HG03439 (cell line): Measurements from ENCODE around the gene MIOX.
"Not testable (repeated sequence)": the region's sequence is repeated elsewhere in the genome, so short reads cannot be mapped to it uniquely, and the experiment has no call there.

Source experiments
- ATAC-seq: cut with Tn5 transposase; IDR thresholded peaks from one replicate; pipeline ENCODE4 v1.9.1; 2021; ENCODE audit warnings: mild to moderate bottlenecking, moderate library complexity; ENCODE audit not compliant: unreplicated experiment

MIOX gene

DNA sequence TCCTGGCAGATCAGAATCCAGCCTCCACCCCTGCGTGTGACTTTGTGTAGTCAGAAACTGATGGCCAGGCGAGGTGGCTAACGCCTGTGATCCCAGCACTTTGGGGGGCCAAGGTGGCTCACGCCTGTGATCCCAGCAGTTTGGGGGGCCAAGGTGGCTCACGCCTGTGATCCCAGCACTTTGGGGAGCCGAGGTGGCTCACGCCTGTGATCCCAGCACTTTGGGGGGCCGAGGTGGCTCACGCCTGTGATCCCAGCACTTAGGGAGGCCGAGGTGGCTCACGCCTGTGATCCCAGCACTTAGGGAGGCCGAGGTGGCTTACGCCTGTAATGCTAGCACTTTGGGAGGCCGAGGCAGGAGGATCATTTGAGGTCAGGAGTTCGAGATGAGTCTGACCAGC, 26.5 kb downstream of the MIOX start:
- no peak for ATAC-seq

DNA sequence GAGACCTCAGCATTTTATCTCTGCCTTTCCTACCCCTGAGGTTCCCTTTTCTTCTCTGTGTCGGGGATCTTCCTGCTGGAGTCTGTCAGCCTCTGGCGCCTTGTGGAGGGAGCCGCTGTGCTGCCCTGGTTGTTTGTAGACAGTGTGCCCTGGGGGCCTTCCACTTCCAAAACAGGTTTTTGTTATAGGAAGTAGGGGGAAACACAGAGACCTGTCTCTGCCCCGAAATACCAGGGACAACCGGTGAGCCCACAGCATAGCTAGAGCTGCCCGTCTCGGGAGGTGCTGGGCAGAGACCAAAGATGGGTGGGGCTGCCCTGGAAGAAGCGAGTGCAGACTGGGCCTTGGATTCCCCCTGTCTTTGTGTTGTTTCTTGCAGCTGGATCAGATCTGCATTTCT, 29.4 kb downstream of the MIOX start:
- no peak for ATAC-seq

DNA sequence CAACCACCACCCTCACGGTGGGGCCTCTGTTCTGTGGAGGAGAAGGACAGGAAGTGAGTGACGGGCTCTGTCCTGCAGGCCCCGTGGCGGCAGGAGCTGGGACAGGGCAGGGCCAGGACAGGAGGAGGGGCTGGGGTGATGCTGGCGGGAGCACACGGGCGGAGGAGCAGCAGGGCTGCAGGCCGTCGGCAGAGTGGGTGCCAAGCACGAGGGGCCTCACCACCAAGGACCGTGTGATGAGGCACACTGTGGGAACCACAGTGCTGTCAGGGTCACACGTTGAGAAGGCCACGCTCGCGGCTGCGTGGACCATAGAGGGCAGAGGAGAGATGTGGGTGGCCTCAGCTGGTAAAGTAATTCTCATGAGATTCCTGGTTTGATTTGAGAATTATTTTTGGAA, 30.2 kb downstream of the MIOX start:
- ATAC-seq = no peak

DNA sequence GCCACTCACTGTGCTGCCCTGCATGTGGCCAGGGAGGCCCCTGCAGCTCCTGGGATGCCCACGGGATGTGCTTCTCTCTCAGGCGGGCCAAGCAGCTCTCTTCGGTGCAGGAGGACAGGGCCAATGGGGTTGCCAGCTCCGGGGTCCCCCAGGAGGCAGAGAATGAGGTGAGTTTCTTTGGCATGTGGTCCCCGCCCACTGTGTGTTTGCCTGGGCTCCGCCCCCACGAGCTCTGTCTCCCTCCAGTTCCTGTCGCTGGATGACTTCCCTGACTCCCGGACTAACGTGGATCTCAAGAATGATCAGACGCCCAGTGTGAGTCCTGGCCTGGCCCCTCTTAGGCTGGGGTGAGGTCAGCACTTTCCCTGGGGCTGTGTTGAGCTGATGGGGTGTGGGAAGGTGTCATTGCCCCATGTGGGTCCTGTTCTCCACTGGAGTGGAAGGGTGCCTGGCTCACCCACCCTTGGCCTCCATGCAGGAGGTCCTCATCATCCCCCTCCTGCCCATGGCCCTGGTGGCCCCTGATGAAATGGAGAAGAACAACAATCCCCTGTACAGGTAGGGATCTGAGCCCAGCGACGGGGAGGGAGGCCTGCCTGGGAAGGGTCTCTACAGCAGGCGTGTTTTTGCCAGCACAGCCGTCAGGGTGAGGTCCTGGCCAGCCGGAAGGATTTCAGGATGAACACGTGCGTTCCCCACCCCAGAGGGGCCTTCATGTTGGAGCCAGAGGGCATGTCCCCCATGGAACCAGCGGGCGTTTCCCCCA, 31.0 kb downstream of the MIOX start:
- no peak for ATAC-seq

DNA sequence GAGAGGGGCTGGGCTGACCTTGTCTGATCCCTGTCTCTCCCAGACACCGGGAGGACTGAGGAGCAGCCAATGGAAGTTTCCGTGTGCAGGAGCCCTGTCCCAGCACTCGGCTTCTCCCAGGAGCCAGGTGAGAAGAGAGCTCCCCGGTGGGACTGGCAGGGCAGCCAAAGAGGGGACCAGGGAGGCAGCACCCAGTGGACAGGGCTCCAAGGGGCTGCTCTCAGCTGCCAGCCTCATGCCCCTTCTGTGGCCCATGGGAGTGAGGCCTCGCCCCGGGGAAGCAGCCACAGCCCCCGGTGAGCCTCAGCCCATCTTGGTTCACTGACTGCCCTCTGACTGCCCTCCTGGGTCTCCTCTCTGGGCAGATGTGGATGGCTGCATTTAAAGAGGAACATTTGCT, 31.9 kb downstream of the MIOX start:
- no peak for ATAC-seq

DNA sequence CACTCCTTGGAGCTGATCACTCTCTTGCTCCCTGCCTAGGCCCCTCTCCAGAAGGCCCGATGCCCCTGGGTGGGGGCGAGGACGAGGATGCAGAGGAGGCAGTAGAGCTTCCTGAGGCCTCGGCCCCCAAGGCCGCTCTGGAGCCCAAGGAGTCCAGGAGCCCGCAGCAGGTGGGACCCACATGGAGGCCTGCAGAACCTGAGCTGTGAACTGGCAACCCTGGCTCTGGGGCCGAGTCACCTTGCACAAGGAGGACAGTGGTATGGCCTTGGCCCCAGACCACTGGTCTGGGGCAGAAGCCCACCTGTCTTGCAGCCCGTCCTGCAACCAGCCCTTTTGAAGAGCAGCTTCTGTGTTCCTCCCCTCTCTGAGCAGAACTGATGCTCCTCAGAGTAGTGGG, 32.5 kb downstream of the MIOX start:
- ATAC-seq = no peak

DNA sequence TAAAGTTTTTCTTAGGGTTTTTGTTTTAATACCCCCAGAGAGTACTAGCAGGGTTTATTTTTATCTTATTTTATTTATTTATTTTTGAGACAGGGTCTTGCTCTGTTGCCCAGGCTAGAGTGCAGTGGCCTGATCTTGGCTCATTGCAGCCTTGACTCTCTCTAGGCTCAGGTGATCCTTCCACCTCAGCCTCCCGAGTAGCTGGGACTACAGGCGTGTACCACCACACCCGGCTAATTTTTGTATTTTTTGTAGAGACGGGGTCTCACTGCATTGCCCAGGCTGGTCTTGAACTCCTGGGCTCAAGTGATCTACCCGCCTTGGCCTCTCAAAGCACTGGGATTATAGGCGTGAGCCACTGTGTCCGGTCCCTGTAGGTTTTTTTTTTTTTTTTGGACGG, 33.5 kb downstream of the MIOX start:
- not testable (repeated sequence) for ATAC-seq

DNA sequence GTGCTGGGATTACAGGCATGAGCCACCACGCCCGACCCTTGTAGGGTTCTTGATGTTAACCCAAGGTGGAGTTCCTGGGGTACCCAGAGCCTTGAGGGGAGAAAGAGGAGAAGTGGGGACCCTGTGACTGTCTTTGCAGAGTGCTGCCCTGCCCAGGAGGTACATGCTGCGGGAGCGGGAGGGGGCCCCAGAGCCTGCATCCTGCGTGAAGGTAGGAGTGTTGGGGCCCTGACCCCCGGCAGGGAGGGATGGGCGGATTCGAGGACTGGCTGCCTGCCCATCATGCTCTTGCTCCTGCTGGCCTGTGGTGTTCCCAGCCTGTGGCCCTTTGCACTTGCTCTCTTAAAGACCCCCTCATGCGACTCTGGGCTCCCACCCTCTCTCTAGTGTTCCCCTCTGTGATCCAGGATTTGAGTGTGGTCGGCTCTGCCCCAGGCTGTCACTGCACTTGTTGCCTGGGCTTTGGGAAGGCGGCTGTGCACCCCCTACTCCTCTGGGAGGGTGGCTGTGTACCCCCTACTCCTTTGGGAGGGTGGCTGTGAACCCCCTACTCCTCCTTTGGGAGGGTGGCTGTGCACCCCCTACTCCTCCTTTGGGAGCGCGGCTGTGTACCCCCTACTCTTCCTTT, 34.3 kb downstream of the MIOX start:
- no peak for ATAC-seq

DNA sequence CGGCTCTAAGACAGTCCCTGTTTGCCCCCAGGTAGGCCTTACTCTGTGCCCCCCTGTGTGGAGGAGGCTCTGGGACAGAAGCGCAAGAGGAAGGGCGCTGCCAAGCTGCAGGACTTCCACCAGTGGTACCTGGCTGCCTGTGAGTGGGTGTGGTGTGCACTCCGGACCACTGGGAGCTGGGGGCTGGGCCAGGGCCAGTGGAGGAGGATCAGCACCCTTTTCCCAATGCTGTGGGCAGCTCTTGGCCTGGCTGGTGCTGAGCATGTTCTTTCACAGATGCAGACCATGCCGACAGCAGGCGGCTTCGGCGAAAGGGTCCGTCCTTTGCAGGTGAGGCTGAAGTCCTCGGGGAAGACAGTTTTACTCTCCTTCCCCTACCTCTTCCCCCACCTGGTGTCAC, 35.1 kb downstream of the MIOX start:
- no peak for ATAC-seq

DNA sequence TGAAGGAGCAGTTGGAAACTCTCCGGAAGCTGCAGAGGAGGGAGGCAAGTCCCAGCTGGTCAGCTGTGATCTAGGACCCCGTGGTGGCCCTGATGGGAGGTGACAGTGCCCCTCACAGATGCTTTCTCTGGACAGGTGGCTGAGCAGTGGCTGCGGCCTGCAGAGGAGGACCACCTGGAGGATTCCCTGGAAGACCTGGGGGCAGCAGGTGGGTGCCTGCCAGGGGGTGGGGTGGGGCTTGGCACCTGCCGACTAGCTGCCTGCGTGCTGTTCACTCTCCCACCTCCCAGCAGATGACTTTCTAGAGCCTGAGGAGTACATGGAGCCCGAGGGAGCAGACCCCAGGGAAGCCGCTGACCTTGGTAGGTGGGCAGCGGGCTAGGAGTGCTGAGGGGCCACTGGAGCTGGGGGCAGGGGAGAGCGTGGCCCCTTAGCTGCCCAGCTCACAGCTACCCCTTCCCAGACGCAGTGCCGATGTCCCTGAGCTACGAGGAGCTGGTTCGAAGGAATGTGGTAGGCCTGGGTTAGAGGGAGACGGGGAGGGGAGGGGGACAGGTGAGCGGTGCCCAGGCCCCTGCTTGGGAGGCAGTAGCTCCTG, 35.6 kb downstream of the MIOX start:
- no peak for ATAC-seq

DNA sequence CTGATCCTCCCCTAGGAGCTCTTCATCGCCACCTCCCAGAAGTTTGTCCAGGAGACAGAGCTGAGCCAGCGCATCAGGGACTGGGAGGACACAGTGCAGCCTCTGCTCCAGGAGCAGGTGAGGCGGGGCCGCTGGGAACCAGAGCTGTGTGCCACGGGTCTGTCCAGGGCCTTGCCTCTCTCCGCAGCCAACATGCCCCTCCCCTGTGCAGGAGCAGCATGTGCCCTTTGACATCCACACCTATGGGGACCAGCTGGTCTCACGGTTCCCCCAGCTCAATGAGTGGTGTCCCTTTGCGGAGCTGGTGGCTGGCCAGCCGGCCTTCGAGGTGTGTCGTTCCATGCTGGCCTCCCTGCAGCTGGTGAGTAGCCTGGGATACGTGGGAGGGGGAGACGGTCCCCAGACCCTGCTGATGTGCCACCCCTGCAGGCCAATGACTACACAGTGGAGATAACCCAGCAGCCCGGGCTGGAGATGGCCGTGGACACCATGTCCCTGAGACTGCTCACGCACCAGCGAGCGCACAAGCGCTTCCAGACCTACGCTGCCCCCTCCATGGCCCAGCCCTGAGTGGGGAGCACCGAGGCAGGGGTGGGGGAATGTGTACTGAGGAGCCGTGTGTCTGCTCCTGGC, 36.3 kb downstream of the MIOX start:
- no peak for ATAC-seq

DNA sequence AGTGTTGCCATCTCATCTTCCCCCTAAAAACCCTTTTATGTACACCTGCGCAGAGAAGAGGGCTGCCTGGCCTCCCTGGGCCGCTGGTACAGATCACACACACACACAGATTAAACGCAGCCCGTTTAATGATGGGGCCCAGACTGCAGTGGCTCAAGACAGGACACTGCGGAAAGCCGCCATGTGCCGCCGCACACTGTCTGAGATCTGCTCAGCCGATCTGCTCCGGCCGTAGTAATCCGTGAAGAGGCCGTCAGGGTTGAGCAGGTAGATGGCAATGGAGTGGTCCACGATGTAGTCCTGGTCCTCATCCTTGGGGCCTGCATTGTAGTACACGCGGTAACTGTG, 36.8 kb downstream of the MIOX start:
- no peak for ATAC-seq

DNA sequence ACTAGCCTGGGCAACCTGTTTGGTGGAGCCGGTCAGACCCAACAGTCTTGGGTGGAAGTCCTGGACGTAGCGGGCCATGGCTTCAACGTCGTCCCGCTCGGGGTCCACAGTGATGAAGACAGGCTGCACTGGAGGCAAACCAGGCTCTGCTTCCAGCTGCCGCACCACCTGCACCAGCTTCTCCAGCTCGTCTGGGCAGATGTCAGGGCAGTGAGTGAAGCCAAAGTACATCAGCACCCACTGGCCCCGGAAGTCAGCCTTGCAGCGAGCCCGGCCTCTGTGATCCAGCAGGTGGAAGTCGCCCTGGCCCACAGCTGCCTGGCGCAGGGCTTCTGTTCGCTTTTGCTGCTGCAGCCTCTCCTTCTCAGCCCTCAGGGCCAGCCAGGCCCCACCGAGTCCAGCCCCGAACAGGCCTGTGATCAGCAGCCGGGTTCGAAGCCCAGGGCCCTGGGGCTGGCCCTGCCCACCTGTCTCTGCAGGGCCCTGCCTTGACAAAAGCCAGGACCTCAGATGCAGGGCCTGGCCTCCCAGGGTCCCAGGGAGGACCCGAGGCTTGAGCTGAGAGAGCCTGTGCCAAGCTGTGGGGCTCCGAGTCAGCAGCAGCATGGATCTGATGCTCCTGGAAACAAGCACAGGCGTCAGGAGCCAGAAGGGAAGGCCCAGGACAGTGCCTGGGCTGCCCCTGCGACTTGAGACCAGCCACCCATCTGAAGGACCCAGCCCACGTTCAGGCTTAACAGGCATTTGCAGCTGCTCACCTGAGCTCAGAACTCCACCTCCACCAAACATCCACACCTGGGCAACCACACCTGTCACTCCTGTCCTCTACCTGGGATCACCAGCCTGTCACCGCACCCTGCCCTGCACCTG, 37.4 kb downstream of the MIOX start:
- no peak for ATAC-seq

DNA sequence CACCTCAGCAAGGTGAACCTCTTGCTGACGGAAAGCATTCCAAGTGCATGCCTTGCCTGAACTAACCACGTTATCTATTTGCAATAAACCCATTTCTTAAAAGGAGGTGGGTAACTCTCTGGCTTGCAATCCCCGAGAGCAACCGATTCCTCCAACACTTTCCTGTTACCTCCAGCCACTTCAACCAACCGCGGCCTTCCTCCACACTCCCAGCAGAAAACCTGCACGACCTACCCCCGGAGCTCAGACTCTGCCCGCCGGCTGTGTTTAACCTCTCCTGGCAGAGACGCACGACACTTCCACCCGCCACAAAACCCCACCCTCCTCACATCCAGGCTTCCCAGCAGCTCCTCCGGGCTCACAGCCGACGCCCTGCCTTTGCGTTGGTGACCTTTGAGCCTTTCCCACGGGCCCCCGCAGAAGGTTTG, 38.0 kb downstream of the MIOX start:
- no peak for ATAC-seq

DNA sequence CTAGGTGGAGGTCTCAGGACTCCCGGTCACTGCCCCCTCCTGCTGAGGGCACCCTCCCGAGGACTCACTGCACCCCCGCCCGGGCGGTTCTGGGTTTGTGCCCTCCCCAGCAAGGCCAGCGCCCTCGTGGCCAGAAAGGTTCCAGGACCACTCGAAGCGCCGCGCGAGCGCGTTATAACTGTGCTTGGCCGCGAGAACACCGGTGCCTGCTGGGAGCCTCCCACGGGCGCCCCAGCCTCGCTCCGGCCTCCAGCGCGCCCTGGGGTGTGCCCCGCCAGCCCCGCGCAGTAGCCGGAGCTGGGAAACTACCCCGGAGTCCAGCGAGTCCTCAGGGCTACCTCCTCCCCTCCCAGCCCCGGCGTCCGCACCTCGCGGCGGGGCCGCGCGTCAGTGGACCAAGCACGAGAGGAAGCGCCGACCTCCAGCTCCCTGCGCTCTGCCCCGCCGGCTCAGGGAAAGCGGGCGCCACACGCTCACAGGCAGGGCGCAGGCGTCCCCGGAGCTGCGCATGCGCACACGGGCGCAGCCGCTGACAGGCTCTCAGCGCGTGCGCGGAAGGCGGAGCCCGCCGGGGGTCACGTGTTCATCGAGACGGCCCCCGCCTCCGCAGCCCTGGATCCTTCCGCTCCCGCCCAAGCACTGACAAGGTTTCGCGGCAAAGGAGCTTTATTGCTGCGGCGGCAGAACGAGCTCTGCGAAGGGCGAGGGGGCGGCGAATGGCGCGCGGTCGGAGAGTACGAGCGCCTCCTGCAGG, 38.6 kb downstream of the MIOX start, which contains the start of gene SCO2:
Gene SCO2, minus strand, starts transcription at position 495 of the 754 bp plus-strand sequence. CDS start 1,187 bp downstream, outside the sequence.
- ATAC-seq = peak; percentile 39

DNA sequence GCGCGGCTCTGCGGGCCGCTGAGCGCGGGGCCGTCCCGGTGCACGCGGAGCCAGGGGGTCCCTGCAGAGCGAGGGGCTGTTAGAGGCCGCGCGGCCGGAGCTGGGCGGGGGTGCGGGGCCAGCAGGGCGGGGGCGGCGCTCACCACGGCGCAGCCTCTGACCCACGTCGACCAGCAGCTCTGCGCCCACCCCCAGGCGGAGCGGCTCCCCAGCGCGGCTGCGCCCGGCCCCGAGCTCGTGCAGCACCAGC, 39.1 kb downstream of the MIOX start:
- ATAC-seq = peak; percentile 10

DNA sequence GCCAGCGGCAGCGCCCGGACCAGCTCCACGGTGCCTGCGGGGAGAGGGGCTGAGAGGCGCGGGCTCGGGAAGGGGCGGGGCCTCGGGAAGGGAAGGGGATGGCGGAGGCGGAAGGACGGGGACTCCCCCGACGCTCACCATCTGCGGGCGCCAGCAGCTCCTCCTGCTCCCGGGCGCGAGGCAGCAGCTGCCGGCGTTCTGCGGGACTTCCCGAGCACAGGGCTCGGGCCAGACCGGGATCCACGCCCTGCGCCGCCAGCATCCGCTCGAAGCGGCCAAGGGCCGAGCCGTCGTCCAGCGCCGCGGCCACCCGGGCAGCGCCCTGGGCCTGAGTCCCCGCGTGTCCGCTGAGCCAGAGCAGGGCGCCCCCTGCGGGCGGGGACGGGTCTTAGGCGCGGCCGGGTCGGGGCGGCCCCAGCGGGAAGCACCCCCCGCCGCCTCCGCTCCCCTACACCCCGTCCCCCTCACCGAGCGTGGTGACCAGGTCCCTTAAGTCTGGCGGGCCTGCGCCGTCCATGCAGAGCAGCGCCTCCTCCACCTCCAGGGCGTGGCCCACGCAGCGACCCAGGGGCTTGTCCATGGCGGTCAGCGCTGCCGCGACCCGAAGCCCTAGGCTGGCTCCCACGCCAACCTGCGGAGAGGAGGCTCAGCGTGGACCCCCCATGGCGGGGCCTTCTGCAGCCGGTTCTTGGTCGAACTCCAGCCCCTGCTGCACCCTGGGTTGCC, 39.6 kb downstream of the MIOX start:
- peak; percentile 25 for ATAC-seq

DNA sequence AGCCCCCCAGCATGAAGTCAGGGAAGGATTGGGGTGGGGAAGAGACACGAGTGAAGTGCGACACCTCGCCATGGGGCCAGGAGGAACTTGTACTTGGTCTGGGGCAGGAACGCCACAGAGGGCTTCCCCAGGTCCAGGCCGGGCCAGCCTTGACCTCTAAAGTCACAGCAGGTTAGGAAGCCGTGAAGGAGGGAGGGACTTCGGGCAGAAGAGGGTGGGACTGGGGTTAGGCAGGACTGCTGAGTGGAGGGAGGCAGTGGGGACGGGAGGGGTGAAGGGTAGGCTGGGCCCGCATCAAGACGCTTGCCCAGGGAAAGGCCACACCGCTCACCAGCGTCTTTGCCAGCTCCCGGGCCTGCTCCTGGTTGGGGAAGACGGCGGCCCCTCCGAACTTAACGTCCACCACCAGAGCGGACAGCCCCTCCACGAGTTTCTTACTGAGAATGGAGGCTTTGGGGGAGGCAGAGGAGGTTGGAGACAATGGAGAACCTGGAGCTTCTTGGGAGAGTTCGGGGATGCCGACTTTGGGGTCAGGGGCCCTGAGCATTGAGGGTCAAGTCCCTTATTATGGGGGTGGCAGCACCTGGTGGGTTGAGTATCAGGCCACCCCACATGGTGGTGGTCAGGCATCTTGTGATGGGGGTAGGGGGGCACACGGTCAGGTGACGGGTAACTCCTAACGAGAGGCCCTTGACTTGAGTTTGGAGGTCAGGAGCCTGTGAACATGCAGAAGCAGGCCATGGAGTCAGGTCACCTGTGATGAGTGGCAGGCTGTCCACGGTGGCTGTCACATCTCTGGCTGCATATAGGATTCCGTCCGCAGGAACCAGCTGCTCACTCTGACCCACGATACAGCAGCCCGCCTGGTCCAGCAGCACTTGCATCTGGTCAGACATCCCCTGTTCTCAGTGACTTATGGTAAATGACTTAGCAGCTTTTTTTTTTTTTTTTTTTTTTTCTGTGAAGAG, 40.5 kb downstream of the MIOX start:
- no peak for ATAC-seq
